GM18508 (cell line): Measurements from ENCODE around the gene CACNA1D.
"Not testable (repeated sequence)": the region's sequence is repeated elsewhere in the genome, so short reads cannot be mapped to it uniquely, and the experiment has no call there.

Experiments
- ATAC-seq: cut with Tn5 transposase; IDR thresholded peaks from one replicate; pipeline ENCODE4 v1.9.1; 2021; ENCODE audit warnings: moderate number of reproducible peaks; ENCODE audit not compliant: insufficient read depth, unreplicated experiment

CACNA1D gene

GRCh38 chr3:53604232-53604631 lies 109.8 kb downstream of the CACNA1D start:
- no peak for ATAC-seq

GRCh38 chr3:53606793-53607192 lies 112.4 kb downstream of the CACNA1D start:
- no peak for ATAC-seq

GRCh38 chr3:53612508-53612907 lies 118.1 kb downstream of the CACNA1D start:
- no peak for ATAC-seq

- ATAC-seq = no peak
Observed at GRCh38 chr3:53613125-53613524, 118.7 kb downstream of the CACNA1D start.

GRCh38 chr3:53614307-53614706 lies 119.9 kb downstream of the CACNA1D start:
- no peak for ATAC-seq

- no peak for ATAC-seq
Observed at GRCh38 chr3:53616321-53616720, 121.9 kb downstream of the CACNA1D start.

GRCh38 chr3:53616971-53617892 lies 122.8 kb downstream of the CACNA1D start:
- no peak for ATAC-seq

- no peak for ATAC-seq
Observed at GRCh38 chr3:53617893-53618523, 123.6 kb downstream of the CACNA1D start.

GRCh38 chr3:53618524-53618906 lies 124.1 kb downstream of the CACNA1D start:
- ATAC-seq = no peak

- no peak for ATAC-seq
Observed at GRCh38 chr3:53618936-53619335, 124.5 kb downstream of the CACNA1D start.

- ATAC-seq = no peak
Observed at GRCh38 chr3:53624061-53624857, 129.8 kb downstream of the CACNA1D start.

GRCh38 chr3:53626876-53627275 lies 132.5 kb downstream of the CACNA1D start:
- no peak for ATAC-seq

GRCh38 chr3:53628536-53629401 lies 134.4 kb downstream of the CACNA1D start:
- ATAC-seq = no peak

GRCh38 chr3:53629402-53629723 lies 135.0 kb downstream of the CACNA1D start:
- ATAC-seq = no peak

GRCh38 chr3:53630547-53630946 lies 136.1 kb downstream of the CACNA1D start:
- ATAC-seq = no peak

- ATAC-seq = no peak
Observed at GRCh38 chr3:53633197-53633787, 138.9 kb downstream of the CACNA1D start.

GRCh38 chr3:53635041-53635440 lies 140.6 kb downstream of the CACNA1D start:
- no peak for ATAC-seq

GRCh38 chr3:53638806-53639205 lies 144.4 kb downstream of the CACNA1D start:
- ATAC-seq = not testable (repeated sequence)

- ATAC-seq = no peak
Observed at GRCh38 chr3:53641397-53641796, 147.0 kb downstream of the CACNA1D start.

- no peak for ATAC-seq
Observed at GRCh38 chr3:53642211-53642610, 147.8 kb downstream of the CACNA1D start.
